GM12872 (cell line): ENCODE results near the gene ACR.

Experiments used
- TF ChIP-seq, protein P1 (sequence below): IDR thresholded peaks from 3 replicates; pipeline ENCODE4 v1.5.1; 2011; ENCODE audit warnings: low read depth, mild to moderate bottlenecking, low read length, moderate library complexity; ENCODE audit not compliant: insufficient read depth

Gene ACR

DNA sequence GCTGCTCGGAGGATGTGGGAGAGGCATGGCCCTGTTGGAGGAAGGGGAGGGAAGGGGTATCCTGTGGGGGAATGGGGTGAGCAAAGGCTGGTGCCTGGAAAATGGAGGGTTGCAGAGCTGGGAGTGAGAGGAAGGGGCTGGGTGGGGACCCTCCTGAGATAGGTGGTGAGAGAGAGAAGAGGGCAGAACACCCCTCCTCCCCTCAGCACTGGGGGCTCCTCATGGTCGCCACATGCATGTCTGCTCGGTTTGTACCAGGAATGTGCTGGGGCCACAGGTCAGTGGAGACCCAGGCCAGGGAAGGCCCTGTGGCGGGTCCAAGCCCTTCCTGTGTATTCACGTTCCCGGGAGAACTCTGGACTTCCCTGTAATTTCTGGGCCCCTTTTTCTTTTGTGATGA is 27.8 kb upstream of the ACR start:
- TF ChIP-seq, protein P1, sequence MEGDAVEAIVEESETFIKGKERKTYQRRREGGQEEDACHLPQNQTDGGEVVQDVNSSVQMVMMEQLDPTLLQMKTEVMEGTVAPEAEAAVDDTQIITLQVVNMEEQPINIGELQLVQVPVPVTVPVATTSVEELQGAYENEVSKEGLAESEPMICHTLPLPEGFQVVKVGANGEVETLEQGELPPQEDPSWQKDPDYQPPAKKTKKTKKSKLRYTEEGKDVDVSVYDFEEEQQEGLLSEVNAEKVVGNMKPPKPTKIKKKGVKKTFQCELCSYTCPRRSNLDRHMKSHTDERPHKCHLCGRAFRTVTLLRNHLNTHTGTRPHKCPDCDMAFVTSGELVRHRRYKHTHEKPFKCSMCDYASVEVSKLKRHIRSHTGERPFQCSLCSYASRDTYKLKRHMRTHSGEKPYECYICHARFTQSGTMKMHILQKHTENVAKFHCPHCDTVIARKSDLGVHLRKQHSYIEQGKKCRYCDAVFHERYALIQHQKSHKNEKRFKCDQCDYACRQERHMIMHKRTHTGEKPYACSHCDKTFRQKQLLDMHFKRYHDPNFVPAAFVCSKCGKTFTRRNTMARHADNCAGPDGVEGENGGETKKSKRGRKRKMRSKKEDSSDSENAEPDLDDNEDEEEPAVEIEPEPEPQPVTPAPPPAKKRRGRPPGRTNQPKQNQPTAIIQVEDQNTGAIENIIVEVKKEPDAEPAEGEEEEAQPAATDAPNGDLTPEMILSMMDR = no peak

DNA sequence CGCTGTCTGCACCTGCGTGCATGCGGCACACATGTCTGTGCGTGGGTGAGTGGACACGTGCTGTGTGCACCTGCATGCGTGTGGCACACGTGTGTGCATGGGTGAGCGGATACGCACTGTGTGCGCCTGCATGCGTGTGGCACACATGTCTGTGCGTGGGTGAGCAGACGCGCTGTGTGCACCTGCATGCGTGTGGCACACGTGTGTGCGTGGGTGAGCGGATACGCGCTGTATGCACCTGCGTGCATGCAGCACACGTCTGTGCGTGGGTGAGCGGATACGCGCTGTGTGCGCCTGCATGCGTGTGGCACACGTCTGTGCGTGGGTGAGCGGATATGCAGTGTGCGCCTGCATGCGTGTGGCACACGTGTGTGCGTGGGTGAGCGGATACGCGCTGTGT is 27.1 kb upstream of the ACR start:
- TF ChIP-seq, protein P1 = no peak

DNA sequence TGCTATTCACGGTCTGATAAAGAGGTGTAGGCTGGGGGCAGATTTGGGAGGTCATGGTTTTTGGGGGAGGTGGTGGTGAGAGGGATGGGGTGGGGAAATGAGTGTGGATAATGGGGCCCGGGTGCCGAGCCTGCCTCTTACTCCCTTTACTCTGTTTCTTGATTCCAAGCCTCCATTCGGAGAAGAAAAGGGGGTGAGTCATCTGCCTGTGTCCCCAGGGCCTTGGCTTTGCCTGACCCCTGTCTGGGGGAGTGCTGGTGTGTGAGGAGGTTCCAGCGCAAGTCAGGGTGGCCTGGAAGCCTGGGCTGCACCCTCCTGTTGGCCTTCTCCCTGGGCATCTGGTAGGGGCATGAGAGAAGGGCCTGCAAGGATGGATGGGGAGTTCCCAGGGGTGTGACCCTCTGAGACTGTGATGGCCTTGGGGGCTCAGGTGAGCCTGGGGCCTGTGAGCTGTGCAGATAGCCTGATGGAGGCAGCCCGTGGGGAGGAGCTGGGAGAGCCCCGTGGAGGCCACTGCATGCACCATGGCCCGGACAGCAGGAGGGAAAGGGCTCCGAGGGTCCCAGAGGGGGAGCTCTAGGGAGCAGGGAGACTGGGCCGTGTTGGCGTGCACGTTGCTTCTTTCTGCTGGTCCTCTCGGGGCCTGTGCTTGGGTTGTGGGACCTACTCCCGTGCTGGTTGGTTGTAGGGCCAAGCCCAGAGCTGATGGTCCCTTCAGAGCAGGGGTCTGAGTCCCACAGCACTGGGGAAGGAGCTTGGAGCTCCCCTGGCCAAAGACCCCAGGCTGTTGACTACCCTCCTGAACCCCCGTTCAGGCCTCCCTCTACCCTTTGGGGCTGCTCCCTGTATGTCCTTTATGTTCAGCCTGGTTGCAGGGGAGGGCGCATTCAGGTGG is 26.3 kb upstream of the ACR start:
- TF ChIP-seq, protein P1 = no peak

DNA sequence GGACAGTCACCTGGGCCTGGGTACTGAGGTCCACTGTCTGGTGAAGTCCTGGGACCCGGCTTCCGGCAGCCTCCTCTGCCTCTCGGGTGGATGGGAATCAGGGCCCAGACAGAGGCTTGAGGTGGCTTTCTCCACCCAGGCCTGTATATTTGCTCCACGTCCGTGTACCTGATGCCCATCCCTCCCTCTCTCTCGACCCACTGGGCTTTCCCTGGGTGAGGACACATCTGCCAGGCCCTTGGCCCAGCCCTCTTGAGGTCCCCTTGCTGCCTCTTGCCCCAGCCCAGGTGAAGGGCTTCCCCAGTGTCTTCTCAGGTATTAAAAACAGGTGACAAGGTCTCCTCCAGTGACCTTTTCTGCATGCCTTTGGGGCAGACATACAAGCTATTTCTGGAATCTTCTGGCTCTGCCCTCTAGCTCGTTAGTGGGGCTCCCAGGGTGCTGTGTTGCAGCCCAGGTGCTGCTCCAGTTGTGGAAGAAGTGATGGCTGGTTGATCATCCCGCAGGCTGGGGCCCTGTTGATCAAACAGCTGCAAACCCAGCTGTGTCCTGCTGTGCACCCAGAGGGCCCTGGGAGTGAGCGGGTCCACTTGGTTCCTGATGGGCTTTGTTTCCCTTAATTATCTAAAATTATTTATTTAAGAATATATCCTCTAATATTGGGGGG is 25.5 kb upstream of the ACR start:
- TF ChIP-seq, protein P1 = no peak

DNA sequence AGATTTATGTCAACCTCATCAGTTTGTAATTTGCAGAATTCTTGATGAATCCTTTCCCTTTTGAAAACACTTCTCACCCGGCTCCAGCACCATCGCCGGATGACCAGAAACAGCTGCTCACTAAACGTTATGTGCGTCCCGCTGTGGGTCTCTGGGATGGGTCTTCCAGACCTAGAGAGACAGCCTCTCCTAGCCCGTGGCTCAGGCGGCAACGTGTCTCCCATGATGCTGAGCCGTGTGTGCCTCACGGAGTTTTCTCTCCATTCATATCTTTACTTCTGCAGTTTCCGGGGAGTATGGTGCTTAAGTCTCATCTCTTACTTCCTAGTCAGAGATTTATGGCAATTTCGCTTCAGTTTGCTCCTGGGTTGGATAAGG is 25.0 kb upstream of the ACR start:
- TF ChIP-seq, protein P1 = no peak

DNA sequence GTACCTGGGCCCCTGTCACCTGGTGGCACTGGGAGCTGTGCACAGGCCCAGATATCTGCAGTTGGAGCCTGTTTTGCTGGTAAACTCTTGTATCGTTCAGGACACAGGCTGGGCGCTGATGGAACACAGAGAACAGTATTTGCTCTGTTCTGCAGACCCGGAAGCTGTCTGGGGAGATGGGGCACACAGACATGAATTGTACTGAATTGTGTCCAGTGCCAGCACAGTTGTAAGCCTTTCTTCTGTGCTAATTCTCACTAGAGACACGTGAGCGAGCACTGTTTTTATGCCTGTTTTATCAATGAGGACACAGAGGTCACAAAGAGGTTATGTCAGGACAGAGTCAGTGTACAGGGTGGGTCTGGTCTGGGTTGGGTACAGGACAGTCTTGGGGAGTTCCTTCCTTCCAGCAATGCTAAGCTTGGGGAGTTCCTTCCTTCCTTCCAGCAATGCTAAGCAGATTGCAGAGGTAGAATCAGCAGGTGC is 24.4 kb upstream of the ACR start:
- TF ChIP-seq, protein P1 = no peak

DNA sequence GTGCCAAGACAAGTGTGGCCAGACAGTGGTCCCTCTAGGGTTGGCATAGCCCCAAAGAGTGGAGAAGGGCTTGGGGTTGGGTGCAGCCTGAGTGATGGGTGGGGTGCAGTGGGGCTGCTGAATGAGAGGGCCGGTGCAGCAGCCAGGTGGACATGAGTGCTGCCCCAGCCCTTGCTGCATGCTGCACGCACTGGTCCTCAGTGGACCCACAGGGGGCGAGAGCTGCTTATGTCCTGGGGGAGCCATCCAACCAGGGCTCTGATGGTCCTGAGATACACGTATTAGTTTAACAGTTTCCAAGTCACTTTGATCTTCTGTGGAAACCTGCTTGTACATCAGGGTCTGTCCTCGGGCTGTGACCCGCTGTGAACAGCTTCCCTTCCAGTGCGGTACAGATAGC is 23.9 kb upstream of the ACR start:
- TF ChIP-seq, protein P1 = no peak
